GM23338 (cell line): ENCODE results near the gene DCLK3. TPM values are rescaled to one million over a fixed set of nuclear protein-coding genes. Genes with fewer than 3 reads are reported as not detected.
A peak's percentile ranks its signal among the peaks of the same experiment; 100 is the strongest.

ENCODE experiments used
- ATAC-seq: fragments of 200-7000 bp; cut with Tn5 transposase; 3 replicates; pipeline ENCODE4 v1.9.1; 2020
- DNase-seq: peaks from one replicate; pipeline ENCODE4 v3.0.0-alpha.2; 2015; ENCODE audit warnings: low spot score
- H2AFZ ChIP-seq: fragments of 200-600 bp; sonication (generic); 2 replicates; pipeline ENCODE4 v1.8.0; 2016; ENCODE audit warnings: antibody characterized with exemption, mild to moderate bottlenecking, moderate library complexity
- H3F3A ChIP-seq: fragments of 200-600 bp; sonication (generic); replicated peaks from 2 replicates; pipeline ENCODE4 v1.8.0; 2017; ENCODE audit warnings: antibody characterized with exemption, mixed run types, low read depth
- H3K27ac ChIP-seq: fragments of 200-600 bp; sonication (generic); 2 replicates; pipeline ENCODE4 v1.6.1; 2016; ENCODE audit warnings: low read depth
- H3K27me3 ChIP-seq: fragments of 200-600 bp; sonication (generic); 2 replicates; pipeline ENCODE4 v1.8.0; 2016; ENCODE audit warnings: mild to moderate bottlenecking, mixed run types, moderate library complexity; ENCODE audit not compliant: insufficient read depth
- H3K36me3 ChIP-seq: fragments of 200-600 bp; sonication (generic); 2 replicates; pipeline ENCODE4 v1.8.0; 2016; ENCODE audit warnings: mild to moderate bottlenecking; ENCODE audit not compliant: insufficient read depth
- H3K4me1 ChIP-seq: fragments of 200-600 bp; sonication (generic); 2 replicates; pipeline ENCODE4 v1.8.0; 2016; ENCODE audit warnings: mild to moderate bottlenecking, moderate library complexity; ENCODE audit not compliant: insufficient read depth
- H3K4me2 ChIP-seq: fragments of 200-600 bp; sonication (generic); 2 replicates; pipeline ENCODE4 v1.7.1; 2017; ENCODE audit warnings: mixed run types
- H3K4me3 ChIP-seq: fragments of 200-600 bp; sonication (generic); 2 replicates; pipeline ENCODE4 v1.6.1; 2016; ENCODE audit warnings: mixed run types
- H3K79me2 ChIP-seq: fragments of 200-600 bp; sonication (generic); replicated peaks from 2 replicates; pipeline ENCODE4 v1.8.0; 2017; ENCODE audit warnings: mild to moderate bottlenecking; ENCODE audit not compliant: insufficient read depth
- H3K9me2 ChIP-seq: fragments of 200-600 bp; sonication (generic); 2 replicates; pipeline ENCODE4 v1.8.0; 2017; ENCODE audit not compliant: insufficient read depth
- H4K20me1 ChIP-seq: fragments of 200-600 bp; sonication (generic); replicated peaks from 2 replicates; pipeline ENCODE4 v1.8.0; 2017; ENCODE audit warnings: mild to moderate bottlenecking; ENCODE audit not compliant: insufficient read depth
- H3K27ac Mint-ChIP-seq: 2 replicates; pipeline ENCODE4 v1.8.0; 2020; ENCODE audit warnings: inconsistent platforms, mild to moderate bottlenecking, moderate library complexity, mixed read lengths
- H3K27me3 Mint-ChIP-seq: 3 replicates; pipeline ENCODE4 v1.8.0; 2022; ENCODE audit warnings: low read depth, mild to moderate bottlenecking, moderate library complexity, mixed read lengths, inconsistent platforms; ENCODE audit not compliant: insufficient read depth, poor library complexity
- H3K36me3 Mint-ChIP-seq: 3 replicates; pipeline ENCODE4 v1.8.0; 2021; ENCODE audit warnings: low read depth, mild to moderate bottlenecking, inconsistent platforms, moderate library complexity, mixed read lengths
- H3K4me1 Mint-ChIP-seq: 3 replicates; pipeline ENCODE4 v1.8.0; 2020; ENCODE audit warnings: mild to moderate bottlenecking, inconsistent platforms, mixed read lengths
- H3K4me3 Mint-ChIP-seq: 3 replicates; pipeline ENCODE4 v1.8.0; 2021; ENCODE audit warnings: moderate library complexity, mild to moderate bottlenecking, inconsistent platforms, mixed read lengths
- H3K9me3 Mint-ChIP-seq: 3 replicates; pipeline ENCODE4 v1.8.0; 2020; ENCODE audit warnings: moderate library complexity, mild to moderate bottlenecking, inconsistent platforms, mixed read lengths
- CREB1 ChIP-seq: fragments of 250-450 bp; sonication (Bioruptor Pico); IDR thresholded peaks from 2 replicates; pipeline ENCODE4 v1.5.0; 2020; ENCODE audit warnings: low read depth, mild to moderate bottlenecking, moderate library complexity
- EZH2 ChIP-seq: fragments of 200-600 bp; sonication (generic); IDR thresholded peaks from one replicate; pipeline ENCODE4 v1.8.0; 2017; ENCODE audit warnings: antibody characterized with exemption, mild to moderate bottlenecking, low read depth; ENCODE audit not compliant: unreplicated experiment
- EZH2phosphoT487 ChIP-seq: fragments of 200-600 bp; sonication (generic); IDR thresholded peaks from one replicate; pipeline ENCODE4 v1.8.1; 2018; ENCODE audit warnings: antibody characterized with exemption; ENCODE audit not compliant: unreplicated experiment
- POLR2AphosphoS5 ChIP-seq: IDR thresholded peaks from 2 replicates; pipeline ENCODE4 v1.6.1; 2016; ENCODE audit warnings: antibody characterized with exemption, low read depth
- ZNF114 ChIP-seq: fragments of 250-450 bp; sonication (Bioruptor Pico); IDR thresholded peaks from 2 replicates; pipeline ENCODE4 v1.5.0; 2020; ENCODE audit warnings: mild to moderate bottlenecking, moderate library complexity
- polyA plus RNA-seq: library from polyadenylated mRNA; unstranded; fragments of >200 nt; fragmentation: Nextera tagmentation; extraction: Ambion mirVana; gene quantifications from 2 replicates; pipeline ENCODE4 v1.2.1, GENCODE V29; 2016
- total RNA-seq: library from RNA; depleted of rRNA; stranded (reverse); fragments of >200 nt; shearing (Covaris generic); gene quantifications from 2 replicates; pipeline ENCODE4 v1.2.3, GENCODE V29; 2014
- TF ChIP-seq, protein P1 (sequence below): IDR thresholded peaks from one replicate; pipeline ENCODE4 v1.6.1; 2018; ENCODE audit warnings: antibody characterized with exemption; ENCODE audit not compliant: unreplicated experiment
- TF ChIP-seq, protein P2 (sequence below): fragments of 250-450 bp; sonication (Bioruptor Pico); IDR thresholded peaks from 2 replicates; pipeline ENCODE4 v1.5.0; 2020; ENCODE audit warnings: mild to moderate bottlenecking, moderate library complexity

Gene DCLK3
- total and polyA plus RNA-seq, 2 experiments from 2014 or later: 0.40 to 0.66 TPM

DNA sequence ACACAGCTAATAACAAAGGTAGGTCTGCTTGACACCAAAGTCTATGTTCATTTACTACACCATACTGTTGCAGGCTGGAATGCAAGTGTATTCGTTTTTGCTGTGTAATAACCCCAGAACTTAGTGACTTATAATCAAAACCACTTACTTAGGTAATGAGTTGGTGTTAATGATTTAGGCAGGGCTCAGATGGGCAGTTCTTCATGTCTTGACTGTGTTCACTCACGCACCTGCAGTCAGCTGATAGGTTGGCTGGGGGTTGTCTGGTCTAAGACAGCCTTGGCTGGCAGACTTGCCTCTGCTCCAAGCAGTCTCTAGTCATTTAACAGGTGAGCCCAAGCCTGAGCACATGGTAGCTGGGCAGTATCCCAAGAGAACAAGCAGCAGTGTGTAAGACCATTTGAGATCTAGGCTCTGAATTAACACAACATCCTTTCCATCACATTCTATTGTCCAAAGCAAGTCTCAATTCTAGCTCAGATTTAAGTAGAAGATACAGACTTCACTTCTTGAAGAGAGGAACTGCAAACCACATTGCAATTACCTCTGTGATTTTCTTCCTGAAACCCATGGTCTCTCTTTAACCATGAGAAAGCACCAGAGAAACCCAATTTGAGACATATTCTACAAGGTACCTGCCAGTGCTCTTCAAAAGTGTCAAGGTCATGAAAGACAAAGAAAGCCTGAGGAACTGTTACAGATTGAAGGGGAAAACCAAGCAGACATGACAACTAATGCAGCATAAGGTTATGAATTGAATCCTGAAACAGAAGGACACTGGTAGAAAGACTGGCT, 13.3 kb upstream of the DCLK3 start:
- no peaks in the 10 kb centered on the region for H3K27me3 Mint-ChIP-seq
- H3K4me3 Mint-ChIP-seq: no peak overlapping the region
- H3K4me1 ChIP-seq: peaks cover 7% of the 10 kb centered on the region
- H2AFZ ChIP-seq: peak overlapping the region; percentile 30; the same call in 1 of the 2 replicates
- TF ChIP-seq EZH2phosphoT487: no peak
- TF ChIP-seq, protein P1, sequence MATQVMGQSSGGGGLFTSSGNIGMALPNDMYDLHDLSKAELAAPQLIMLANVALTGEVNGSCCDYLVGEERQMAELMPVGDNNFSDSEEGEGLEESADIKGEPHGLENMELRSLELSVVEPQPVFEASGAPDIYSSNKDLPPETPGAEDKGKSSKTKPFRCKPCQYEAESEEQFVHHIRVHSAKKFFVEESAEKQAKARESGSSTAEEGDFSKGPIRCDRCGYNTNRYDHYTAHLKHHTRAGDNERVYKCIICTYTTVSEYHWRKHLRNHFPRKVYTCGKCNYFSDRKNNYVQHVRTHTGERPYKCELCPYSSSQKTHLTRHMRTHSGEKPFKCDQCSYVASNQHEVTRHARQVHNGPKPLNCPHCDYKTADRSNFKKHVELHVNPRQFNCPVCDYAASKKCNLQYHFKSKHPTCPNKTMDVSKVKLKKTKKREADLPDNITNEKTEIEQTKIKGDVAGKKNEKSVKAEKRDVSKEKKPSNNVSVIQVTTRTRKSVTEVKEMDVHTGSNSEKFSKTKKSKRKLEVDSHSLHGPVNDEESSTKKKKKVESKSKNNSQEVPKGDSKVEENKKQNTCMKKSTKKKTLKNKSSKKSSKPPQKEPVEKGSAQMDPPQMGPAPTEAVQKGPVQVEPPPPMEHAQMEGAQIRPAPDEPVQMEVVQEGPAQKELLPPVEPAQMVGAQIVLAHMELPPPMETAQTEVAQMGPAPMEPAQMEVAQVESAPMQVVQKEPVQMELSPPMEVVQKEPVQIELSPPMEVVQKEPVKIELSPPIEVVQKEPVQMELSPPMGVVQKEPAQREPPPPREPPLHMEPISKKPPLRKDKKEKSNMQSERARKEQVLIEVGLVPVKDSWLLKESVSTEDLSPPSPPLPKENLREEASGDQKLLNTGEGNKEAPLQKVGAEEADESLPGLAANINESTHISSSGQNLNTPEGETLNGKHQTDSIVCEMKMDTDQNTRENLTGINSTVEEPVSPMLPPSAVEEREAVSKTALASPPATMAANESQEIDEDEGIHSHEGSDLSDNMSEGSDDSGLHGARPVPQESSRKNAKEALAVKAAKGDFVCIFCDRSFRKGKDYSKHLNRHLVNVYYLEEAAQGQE: no peak
- no peak overlapping the region for H3K27ac ChIP-seq
- H3K27ac Mint-ChIP-seq: no peak overlapping the region
- no peak overlapping the region for H3K4me2 ChIP-seq
- no peak overlapping the region for H3K4me3 ChIP-seq
- H3K36me3 Mint-ChIP-seq: no peaks in the 10 kb centered on the region
- H3K9me3 Mint-ChIP-seq: no peaks in the 10 kb centered on the region
- ATAC-seq (no peak), DNase-seq (no peak)
- no peaks in the 10 kb centered on the region for H3K36me3 ChIP-seq
- H3K79me2 ChIP-seq: no peaks in the 10 kb centered on the region
- peaks cover 10% of the 10 kb centered on the region; the same call in 2 of the 3 replicates for H3K4me1 Mint-ChIP-seq
- no peaks in the 10 kb centered on the region for H3K27me3 ChIP-seq
- no peaks in the 10 kb centered on the region for H3F3A ChIP-seq
- H3K9me2 ChIP-seq: no peaks in the 10 kb centered on the region
- H4K20me1 ChIP-seq: no peaks in the 10 kb centered on the region

GRCh38 chr3:36776436-36776835, 12.1 kb upstream of the DCLK3 start:
- no peaks in the 10 kb centered on the region for H3K36me3 ChIP-seq
- ATAC-seq: no peak
- no peaks in the 10 kb centered on the region for H3K36me3 Mint-ChIP-seq
- H4K20me1 ChIP-seq: no peaks in the 10 kb centered on the region
- peak overlapping the region; percentile 75; the same call in 1 of the 2 replicates for H2AFZ ChIP-seq
- H3K4me3 Mint-ChIP-seq: no peak overlapping the region
- peaks cover 7% of the 10 kb centered on the region for H3K4me1 ChIP-seq
- no peaks in the 10 kb centered on the region for H3K9me3 Mint-ChIP-seq
- no peak overlapping the region for H3K4me2 ChIP-seq
- H3K4me3 ChIP-seq: no peak overlapping the region
- H3K27me3 Mint-ChIP-seq: no peaks in the 10 kb centered on the region
- DNase-seq: no peak
- H3K9me2 ChIP-seq: no peaks in the 10 kb centered on the region
- peaks cover 10% of the 10 kb centered on the region; the same call in 2 of the 3 replicates for H3K4me1 Mint-ChIP-seq
- H3K79me2 ChIP-seq: no peaks in the 10 kb centered on the region
- H3K27me3 ChIP-seq: no peaks in the 10 kb centered on the region
- H3F3A ChIP-seq: no peaks in the 10 kb centered on the region
- peak overlapping the region; percentile 86 for H3K27ac Mint-ChIP-seq
- no peak overlapping the region for H3K27ac ChIP-seq
- TF ChIP-seq ZNF114: no peak
- no peak for TF ChIP-seq EZH2
- TF ChIP-seq, protein P2, sequence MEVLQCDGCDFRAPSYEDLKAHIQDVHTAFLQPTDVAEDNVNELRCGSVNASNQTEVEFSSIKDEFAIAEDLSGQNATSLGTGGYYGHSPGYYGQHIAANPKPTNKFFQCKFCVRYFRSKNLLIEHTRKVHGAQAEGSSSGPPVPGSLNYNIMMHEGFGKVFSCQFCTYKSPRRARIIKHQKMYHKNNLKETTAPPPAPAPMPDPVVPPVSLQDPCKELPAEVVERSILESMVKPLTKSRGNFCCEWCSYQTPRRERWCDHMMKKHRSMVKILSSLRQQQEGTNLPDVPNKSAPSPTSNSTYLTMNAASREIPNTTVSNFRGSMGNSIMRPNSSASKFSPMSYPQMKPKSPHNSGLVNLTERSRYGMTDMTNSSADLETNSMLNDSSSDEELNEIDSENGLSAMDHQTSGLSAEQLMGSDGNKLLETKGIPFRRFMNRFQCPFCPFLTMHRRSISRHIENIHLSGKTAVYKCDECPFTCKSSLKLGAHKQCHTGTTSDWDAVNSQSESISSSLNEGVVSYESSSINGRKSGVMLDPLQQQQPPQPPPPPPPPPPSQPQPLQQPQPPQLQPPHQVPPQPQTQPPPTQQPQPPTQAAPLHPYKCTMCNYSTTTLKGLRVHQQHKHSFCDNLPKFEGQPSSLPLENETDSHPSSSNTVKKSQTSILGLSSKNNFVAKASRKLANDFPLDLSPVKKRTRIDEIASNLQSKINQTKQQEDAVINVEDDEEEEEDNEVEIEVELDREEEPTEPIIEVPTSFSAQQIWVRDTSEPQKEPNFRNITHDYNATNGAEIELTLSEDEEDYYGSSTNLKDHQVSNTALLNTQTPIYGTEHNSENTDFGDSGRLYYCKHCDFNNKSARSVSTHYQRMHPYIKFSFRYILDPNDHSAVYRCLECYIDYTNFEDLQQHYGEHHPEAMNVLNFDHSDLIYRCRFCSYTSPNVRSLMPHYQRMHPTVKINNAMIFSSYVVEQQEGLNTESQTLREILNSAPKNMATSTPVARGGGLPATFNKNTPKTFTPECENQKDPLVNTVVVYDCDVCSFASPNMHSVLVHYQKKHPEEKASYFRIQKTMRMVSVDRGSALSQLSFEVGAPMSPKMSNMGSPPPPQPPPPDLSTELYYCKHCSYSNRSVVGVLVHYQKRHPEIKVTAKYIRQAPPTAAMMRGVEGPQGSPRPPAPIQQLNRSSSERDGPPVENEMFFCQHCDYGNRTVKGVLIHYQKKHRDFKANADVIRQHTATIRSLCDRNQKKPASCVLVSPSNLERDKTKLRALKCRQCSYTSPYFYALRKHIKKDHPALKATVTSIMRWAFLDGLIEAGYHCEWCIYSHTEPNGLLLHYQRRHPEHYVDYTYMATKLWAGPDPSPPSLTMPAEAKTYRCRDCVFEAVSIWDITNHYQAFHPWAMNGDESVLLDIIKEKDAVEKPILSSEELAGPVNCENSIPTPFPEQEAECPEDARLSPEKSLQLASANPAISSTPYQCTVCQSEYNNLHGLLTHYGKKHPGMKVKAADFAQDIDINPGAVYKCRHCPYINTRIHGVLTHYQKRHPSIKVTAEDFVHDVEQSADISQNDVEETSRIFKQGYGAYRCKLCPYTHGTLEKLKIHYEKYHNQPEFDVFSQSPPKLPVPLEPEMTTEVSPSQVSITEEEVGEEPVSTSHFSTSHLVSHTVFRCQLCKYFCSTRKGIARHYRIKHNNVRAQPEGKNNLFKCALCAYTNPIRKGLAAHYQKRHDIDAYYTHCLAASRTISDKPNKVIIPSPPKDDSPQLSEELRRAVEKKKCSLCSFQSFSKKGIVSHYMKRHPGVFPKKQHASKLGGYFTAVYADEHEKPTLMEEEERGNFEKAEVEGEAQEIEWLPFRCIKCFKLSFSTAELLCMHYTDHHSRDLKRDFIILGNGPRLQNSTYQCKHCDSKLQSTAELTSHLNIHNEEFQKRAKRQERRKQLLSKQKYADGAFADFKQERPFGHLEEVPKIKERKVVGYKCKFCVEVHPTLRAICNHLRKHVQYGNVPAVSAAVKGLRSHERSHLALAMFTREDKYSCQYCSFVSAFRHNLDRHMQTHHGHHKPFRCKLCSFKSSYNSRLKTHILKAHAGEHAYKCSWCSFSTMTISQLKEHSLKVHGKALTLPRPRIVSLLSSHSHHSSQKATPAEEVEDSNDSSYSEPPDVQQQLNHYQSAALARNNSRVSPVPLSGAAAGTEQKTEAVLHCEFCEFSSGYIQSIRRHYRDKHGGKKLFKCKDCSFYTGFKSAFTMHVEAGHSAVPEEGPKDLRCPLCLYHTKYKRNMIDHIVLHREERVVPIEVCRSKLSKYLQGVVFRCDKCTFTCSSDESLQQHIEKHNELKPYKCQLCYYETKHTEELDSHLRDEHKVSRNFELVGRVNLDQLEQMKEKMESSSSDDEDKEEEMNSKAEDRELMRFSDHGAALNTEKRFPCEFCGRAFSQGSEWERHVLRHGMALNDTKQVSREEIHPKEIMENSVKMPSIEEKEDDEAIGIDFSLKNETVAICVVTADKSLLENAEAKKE (CRISPR knock-in tag): no peak
- TF ChIP-seq EZH2phosphoT487: no peak
- TF ChIP-seq CREB1: no peak
- no peak for TF ChIP-seq POLR2AphosphoS5
